Measurements from ENCODE around the gene SLC25A26.

- TF ChIP-seq CTCF (conservative IDR thresholded peaks at IDR 0.05) (no peak), ZFX (IDR thresholded peaks at IDR 0.05) (no peak)
Observed at GRCh38 chr3:66198437-66199088, 22.2 kb upstream of the SLC25A26 start.

Measured in C4-2B (cell line).